ENCODE data around the gene UNC5A.

Gene UNC5A

GRCh38 chr5:176901260-176902101 is 91.1 kb downstream of the UNC5A start:
- DNase-seq = no peak

- no peak for DNase-seq
Observed at GRCh38 chr5:176902102-176902814, 91.9 kb downstream of the UNC5A start.

GRCh38 chr5:176902911-176903664 is 92.7 kb downstream of the UNC5A start:
- DNase-seq = no peak

GRCh38 chr5:176904276-176904675 is 93.9 kb downstream of the UNC5A start:
- DNase-seq = no peak

- DNase-seq = no peak
Observed at GRCh38 chr5:176906126-176906525, 95.8 kb downstream of the UNC5A start.

GRCh38 chr5:176906796-176907195 is 96.4 kb downstream of the UNC5A start:
- no peak for DNase-seq

GRCh38 chr5:176908675-176909368 is 98.5 kb downstream of the UNC5A start:
- no peak for DNase-seq

- DNase-seq = no peak
Observed at GRCh38 chr5:176912115-176912514, 101.8 kb downstream of the UNC5A start.

GRCh38 chr5:176915906-176916305 is 105.5 kb downstream of the UNC5A start:
- DNase-seq = no peak

- no peak for DNase-seq
Observed at GRCh38 chr5:176916337-176916736, 106.0 kb downstream of the UNC5A start.

- no peak for DNase-seq
Observed at GRCh38 chr5:176918613-176919012, 108.3 kb downstream of the UNC5A start.

- DNase-seq = no peak
Observed at GRCh38 chr5:176921714-176922113, 111.4 kb downstream of the UNC5A start.

GRCh38 chr5:176922817-176923216 is 112.5 kb downstream of the UNC5A start:
- DNase-seq = no peak

- no peak for DNase-seq
Observed at GRCh38 chr5:176927562-176927961, 117.2 kb downstream of the UNC5A start.

- DNase-seq = no peak
Observed at GRCh38 chr5:176929654-176930053, 119.3 kb downstream of the UNC5A start.

Measured in SHP77 treated with DMSO at 0.1 percent for 48 hours (cell line).